Stimulated activated CD8-positive, alpha-beta memory T cell treated with anti-CD3 and anti-CD28 coated beads, Interleukin-4, amount 100 ng/mL, for 24 hours (primary cell): ENCODE measurements around the gene AACS.
"Not testable (repeated sequence)": the region's sequence is repeated elsewhere in the genome, so short reads cannot be mapped to it uniquely, and the experiment has no call there.

Experiments used
- DNase-seq: peaks from one replicate; pipeline ENCODE4 v3.0.0-alpha.2; 2020; ENCODE audit warnings: low read depth

AACS gene

DNA sequence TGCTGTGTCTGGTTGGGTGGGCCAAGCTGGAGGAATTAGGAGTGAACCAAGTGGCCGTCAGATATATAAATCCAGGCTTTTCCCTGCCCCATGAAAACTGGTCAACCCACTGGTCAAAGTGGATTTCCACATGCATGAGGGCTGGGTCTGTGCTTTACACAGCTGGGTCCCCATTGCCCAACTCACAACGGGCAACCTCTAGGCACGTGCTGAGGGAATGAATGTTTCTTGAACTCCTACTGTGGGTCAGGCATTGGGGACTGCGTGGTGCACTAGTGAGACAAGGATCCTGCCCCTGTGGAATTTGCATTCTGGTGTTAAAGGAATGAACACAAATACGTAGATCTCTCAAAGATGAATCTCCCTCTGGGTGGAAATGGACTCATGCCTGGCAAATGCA is 7.5 kb upstream of the AACS start:
- no peak for DNase-seq

DNA sequence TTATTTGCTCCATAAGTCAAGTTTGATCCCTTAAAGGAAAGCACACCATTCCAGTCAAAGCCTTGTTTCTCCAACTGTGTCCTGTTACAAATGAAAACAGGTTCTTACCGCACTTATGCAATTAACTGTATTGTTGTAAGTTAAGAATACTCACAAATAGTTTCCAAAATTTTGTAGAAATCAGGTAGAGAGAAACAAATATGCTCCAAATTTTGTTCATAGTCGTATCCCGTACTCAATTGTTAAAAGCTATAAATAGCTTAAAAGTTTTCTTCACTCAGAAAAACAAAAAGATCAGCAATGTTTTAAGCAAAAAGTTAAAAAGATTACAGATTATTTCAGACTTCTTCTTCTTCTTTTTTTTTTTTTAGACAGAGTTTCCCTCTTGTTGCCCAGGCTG is 4.0 kb upstream of the AACS start:
- DNase-seq: no peak

DNA sequence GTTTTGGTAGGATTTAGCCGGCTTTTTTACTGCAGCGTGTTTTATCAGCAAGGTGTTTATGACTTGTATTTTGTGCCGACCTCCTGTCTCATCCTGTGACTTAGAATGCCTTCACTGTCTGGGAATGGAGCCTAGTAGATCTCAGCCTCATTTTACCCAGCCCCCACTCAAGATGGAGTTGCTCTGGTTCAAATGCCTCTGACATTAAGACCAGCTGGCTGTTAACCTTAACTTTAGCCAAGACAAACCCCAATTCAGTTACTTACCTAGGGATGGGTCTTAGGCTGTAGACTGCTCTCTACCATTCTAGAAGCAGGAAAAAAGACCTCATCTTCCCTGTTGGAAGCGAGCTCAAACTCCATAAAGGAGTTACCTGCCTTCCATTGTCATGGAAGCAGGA is 1.7 kb upstream of the AACS start:
- DNase-seq: not testable (repeated sequence)

DNA sequence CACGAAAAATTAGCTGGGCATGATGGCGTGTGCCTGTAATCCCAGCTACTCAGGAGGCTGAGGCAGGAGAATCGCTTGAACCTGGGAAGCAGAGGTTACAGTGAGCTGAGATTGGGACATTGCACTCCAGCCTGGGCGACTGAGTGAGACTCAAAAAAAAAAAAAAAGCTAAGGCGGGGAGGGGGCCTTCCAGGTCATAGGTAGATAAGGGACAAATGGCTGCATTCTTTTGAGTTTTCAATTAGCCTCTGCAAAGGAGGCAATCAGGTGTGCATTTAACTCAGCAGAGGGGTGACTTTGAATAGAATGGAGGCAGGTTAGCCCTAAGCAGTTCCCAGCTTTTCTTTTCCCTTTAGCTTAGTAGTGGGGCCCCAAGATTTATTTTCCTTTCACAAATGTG is 743 bp upstream of the AACS start:
- DNase-seq: no peak

DNA sequence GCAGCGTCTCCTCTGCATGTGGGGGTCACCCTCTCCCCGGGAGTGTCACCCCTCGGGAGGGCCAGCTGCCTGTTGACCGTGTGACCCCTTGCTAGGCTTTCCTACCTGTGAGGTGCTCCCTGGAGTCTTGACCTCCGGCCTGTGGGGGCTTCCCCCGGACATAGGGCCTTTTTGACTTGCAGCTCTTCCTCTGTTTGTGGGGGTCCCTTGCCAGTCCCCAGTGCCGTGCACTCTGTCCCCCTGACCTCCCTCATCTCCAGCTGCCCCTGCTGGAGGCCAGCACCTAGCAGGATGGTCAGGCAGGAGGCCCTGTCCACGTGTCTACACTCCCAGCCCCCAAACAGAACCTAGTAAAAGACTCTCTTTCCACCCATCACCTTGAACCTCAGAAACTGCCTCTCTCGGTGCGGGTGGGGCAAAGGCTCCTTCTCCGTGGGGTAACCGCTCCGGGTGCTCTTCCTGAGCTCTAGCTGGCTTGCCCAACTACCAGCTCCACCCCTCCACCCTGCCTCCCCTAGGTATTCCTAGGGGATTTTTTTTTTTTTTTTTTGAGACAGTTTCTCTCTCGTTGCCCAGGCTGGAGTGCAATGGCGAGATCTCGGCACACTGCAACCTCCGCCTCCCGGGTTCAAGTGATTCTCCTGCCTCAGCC is 810 bp downstream of the AACS start:
- no peak for DNase-seq

DNA sequence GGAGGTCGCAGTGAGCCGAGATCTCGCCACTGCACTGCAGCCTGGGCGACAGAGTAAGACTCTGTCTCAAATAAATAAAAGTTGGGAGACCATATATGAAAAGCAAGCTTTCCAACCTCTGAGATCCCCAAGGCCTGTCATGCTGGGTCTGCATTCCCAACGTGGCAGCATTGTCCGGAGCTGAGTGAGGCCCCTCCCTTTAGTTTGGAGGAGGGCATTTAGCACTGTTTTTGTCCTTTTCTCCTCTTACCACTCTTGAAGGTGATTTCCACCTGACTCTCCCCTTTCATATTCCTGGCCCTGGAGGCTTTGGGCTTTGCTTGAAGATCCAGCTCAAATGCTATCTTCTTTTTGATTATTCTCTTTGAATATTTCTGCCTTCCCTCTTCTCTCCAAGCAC is 3.2 kb downstream of the AACS start:
- no peak for DNase-seq

DNA sequence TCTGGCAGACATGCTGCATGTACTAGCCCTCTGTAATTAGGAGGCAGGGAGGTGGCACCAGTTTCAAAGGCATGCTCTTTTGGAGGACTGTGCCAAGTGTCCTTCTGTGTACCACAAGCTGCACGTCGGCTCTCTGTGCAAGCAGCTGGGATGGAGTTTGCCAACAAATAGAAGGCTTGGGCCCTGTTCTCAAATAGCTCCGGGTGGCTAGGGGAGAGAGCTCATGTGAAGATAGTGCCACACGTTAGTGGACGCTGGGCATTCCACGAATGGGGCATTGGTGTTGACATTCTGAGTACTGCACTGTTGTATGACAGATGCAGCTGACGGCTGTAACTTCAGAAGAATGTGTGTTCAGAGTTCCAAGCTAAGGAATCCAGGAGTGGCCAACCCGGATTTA is 4.4 kb downstream of the AACS start:
- no peak for DNase-seq

DNA sequence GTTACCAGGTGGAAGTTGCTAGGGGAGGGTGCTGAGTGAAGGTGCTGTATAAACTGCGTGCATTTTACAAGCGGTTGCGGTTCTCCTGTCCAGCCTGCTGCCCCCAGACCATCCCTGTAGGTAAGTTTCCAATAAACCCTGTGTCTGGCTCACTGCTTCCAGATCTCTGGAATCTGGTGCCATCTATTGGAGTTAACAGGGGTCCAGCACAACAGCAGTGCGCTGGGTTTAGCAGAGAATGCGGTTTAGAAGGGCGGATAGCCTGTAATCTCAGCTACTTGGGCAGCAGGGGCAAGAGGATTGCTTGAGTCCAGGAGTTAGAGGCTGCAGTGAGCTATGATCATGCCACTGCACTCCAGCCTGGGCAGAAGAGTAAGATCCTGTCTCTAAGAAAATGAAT is 4.9 kb downstream of the AACS start:
- no peak for DNase-seq

DNA sequence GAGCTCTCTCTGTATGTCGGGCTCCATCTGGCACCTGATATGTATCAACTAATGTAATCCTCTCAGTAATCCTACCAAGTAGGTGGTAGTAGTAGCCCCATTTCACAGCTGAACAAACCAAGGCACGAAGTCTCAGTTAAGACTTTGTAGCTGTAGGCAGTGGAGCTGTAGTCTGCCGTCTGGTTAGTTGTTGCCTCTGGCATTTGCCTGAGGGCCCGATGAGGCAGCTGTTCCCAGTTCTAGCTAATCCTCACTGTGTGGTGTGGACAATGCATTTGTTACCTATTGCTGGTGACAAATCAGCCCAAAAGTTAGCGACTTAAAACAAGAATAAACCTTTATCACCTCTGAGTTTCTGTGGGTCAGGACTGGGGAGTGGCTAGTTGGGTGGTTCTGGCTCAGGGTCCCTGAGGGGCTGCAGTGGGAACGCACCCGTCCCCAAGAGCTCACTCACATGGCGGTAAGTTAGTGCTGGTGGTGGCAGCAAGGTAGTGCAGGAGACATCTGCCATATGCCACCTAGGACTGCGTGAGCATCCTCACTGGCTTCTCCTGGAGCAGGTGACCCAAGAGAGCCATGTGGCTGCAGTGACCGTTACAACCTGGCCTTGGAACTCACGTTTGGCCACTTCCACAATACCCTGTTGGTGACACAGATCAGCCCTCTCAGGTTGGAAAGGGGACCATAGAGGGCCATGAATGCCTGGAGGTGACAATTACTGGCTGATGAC is 5.6 kb downstream of the AACS start:
- DNase-seq: no peak

DNA sequence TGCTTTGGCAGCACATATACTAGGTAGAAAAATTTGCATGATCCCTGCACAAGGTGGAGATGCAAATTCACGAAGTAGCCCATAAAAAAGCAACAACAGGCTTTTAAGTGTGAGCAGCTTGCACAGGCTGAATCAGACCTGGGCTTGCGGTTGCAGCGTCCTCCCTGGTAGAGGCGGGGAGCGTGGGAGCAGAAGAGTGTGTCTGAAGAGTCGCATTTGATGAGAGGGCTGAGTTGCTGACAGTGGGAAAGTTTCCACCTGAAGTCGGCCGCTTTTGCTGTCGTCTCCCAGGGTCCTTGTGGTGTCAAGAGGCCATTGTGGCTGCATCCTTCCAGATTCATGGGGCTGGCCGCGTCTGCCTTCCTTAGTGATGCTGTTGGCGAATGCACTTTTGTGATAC is 6.2 kb downstream of the AACS start:
- DNase-seq: no peak

DNA sequence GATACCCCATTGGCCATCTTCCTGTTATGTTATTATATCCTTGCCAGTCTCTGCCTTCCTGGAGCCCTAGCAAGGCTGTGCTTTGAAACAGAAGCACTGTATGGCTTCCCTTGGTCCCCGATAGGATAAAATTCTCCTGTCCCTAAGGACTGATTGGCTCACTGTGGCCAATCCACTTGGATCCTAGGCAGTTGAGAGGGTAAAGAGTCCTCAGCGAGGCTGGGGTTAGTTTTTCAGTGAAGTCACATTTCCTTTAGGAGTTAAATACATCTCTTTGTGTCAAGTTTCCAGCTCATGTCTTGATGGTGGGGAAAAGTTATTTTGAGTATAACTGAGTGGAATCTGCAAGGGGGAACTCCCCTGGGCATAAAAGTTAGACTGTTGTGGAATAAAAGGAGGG is 7.3 kb downstream of the AACS start:
- no peak for DNase-seq

DNA sequence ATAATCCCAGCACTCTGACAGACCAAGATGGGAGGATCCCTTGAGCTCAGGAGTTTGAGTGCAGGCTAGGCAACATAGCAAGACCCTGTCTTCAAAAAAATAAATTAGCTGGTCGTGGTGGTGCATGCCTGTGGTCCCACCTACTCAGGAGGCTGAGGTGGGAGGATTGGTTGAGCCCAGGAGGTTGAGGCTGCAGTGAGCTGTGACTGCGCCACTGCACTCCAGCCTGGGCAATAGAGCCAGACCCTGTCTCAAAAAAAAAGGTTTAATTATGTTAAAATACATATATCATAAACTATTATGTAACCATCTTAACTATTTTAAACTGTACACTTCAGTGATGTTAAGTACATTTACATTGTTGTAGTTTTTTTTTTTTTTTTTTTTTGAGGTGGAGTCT is 9.1 kb downstream of the AACS start:
- DNase-seq: not testable (repeated sequence)

DNA sequence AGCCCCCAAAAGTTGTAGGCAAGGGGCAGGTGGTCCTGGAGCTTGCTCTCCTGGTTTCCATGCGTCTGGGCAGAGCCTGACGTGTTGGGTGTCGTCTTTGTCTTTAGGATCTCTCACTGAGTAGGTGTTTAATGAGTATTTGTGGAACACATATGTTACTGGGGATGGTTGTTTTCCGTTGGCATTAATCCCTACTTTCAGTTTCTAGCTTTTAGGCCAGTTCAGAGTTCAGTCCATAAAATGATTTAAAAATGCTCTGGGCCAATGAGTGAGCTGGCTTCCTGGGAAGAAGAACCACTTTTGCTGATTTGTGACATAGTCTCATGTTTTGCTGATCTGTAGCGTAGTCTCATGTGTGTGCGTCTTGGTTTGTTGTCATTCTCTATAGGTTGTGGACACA is 10.9 kb downstream of the AACS start:
- no peak for DNase-seq

DNA sequence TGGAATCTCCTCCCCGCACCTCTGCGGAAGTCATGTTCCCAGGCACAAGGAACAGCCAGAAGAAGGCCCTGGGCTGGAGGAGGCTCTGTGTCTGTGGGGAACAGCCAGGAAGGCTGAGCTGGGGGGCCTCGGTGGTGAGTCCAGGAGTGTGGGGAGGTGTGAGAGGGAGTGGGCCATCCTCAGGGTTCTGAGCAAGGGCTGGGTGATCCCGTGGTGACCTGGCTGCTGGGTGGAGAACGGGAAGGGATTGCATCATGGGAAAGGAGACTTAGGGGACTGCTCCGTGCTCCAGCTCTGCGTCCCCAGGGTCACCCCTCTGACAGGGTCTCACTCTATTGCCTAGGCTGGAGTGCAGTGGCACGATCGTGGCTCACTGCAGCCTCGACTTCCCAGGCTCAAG is 13.8 kb downstream of the AACS start:
- DNase-seq: no peak

DNA sequence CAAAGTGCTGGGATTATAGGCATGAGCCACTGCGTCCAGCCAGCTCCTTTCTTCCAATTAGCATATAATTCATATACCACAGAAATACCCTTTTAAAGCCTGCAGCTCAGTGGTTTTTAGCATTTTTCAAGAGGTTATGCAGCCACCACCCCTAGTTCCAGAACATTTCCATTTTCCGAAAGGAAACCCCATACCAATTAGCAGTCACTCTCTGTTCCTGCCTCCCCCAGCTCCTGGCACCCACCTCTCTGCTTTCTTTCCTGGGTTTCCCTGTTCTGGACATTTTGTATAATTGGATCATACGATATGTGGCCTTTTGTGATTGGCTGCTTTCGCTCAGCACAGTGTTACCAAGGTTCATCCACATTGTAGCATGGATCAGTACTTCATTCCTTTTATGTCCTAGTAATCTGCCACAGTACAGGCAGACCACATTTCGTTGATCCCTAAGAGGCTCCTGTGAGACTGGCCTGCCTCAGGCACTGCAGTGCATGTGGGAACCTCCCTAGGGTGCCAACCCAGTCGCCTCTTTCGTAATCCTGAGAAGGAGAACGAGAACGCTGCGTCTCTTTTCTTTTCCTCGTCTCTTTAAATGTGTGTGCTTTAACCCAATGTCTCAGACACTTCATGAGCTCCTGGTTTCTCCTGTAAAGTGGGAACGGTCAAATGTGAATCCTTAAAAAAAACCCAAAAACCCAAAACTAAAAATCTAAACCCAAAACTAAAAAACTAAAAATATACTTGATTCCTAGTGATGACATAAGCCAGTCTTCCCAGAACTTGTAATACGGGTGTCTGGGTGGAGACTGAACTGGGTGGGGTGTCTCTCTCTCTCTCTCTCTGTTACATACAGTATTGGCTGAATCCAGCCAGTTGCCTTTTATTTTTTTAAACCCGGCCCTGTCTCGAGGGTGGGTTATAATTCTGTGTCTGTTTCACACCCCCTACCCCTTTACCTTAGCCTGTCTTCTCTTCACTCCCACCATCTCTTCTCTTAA is 14.7 kb downstream of the AACS start:
- DNase-seq: no peak

DNA sequence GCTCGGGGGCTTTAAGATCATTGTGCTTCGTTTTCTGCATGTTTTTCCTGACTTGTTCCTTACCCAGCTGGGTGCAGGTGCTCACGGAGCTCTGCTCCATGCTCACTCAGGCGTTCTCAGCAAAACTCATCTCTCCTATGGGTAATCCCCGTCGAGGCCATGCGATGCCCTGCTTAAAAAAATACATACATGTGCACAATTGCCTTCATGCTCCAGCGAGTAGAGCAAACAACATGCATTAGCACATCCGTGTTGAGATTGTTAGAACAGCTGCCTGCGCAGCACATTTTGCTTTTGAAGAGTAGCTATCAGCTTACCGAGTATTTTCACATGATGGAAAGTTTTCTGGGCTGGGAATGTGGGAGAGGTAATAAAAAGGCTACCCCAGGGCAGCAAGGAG is 16.2 kb downstream of the AACS start:
- DNase-seq: no peak

DNA sequence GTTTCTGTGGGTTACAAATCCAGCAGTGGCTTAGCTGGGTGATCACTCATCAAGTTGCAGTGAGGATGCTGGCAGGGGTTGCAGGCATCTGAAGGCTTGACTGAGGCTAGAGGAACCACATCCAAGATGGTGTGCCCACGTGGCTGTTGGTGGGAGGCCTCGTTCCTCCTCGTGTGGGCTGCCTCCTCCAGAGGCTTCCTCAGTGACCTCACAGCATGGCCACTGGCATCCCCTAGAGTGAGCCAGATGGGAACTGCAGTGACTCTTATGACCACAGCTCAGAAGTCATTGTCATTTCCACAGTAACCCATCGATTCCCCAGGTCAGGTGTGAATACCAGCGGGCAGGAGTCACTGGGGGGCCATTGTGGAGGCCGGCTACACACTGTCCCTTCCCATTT is 17.8 kb downstream of the AACS start:
- DNase-seq: no peak

DNA sequence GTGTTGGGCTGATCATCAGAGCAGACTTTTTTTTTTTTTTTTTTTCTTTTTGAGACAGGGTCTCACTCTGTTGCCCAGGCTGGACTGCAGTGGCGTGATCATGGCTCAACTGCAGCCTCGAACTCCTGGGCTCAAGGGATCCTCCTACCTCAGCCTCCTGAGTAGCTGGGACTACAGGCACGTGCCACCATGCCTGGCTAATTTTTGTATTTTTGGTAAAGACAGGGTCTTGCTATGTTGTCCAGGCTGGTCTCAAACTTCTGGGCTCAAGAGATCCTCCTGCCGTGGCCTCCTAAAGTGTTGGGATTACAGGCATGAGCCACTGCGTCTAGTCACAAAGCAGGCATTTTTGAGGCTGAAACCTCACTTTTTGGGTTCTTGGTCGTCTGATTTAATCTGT is 23.0 kb downstream of the AACS start:
- not testable (repeated sequence) for DNase-seq

DNA sequence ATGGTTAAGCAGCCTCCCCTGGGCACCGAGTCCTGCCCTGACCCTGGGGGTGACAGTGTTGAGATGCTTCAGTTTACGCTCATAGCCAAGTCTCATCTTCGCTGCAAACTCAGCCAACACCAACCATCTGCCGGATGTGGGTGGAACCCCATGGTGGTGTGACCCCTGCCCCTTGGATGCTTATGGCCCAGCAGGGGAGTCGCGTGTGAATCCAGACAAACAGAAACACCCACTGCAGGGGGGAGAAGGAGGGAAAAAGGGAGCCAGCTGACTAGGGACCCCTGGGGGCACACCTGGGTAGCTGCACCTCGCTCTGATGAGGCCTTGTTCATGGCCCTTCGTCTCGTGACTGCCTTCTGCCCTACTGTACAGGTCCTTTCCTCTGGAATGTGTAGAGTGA is 23.8 kb downstream of the AACS start:
- DNase-seq: no peak

DNA sequence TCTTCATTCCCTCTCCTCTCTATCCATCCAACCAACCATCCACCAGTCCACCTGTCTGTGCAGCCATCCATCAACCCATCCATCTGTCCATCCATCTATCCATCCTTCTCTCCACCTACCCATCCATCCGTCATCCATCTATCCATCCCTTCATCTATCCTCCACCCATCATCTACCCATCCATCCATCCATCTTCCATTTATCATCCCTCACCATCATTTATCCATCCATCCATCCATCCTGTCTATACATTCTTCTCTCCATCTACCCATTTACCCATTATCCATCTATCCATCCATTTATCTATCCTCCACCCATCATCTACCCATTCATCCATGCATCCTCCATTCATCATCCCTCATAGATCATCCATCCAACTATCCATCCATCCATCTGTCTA is 24.4 kb downstream of the AACS start:
- no peak for DNase-seq

DNA sequence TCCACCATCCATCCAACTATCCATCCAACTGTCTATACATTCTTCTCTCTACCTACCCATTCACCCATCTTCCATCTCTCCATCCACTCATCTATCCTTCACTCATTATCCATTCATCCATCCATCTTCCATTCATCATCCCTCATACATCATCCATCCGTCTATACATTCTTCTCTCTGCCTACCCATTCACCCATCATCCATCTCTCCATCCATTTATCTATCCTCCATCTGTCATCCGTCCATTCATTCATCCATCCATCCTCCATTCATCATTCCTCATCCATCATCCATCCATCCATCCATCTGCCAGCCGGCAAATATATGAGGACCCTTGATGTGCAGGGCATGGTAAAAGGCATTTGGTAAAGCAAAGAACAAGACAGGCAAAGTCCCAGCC is 25.2 kb downstream of the AACS start:
- no peak for DNase-seq

DNA sequence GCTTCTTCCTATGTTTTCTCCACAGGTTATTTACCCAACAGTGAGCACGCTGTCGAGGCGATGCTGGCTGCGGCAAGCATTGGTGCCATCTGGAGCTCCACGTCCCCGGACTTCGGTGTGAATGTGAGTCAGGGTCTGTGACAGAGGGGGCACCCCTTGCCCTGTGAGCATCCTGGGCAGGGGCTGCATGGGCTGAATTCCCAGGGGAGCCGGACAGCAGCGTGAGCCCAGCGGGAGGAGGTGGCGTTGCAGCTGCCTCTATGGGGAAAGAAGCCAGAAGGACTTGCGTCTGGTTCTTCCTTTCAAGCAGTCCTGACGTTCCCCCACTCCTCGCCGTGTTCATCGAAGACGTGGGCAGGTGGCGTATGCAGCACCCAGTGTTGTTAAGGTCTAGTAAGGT is 26.2 kb downstream of the AACS start:
- no peak for DNase-seq
